OCI-LY1 (cell line): ENCODE data around the gene S100PBP.
"Not testable (repeated sequence)": the region's sequence is repeated elsewhere in the genome, so short reads cannot be mapped to it uniquely, and the experiment has no call there.

Experiments
- H2AFZ ChIP-seq: fragments of 200-600 bp; sonication (generic), shearing (Covaris generic); 2 replicates; pipeline ENCODE4 v1.6.0; 2014; ENCODE audit warnings: antibody characterized with exemption, mild to moderate bottlenecking, low read length
- H3F3A ChIP-seq: fragments of 200-600 bp; sonication (generic), shearing (Covaris generic); 2 replicates; pipeline ENCODE4 v1.6.0; 2014; ENCODE audit warnings: mild to moderate bottlenecking, antibody characterized with exemption, low read length, moderate library complexity; ENCODE audit not compliant: insufficient read depth
- H3K27ac ChIP-seq: fragments of 200-600 bp; sonication (generic); 2 replicates; pipeline ENCODE4 v1.5.1; 2014; ENCODE audit warnings: low read length, mixed run types, mild to moderate bottlenecking, low read depth; ENCODE audit not compliant: poor library complexity, severe bottlenecking
- H3K27me3 ChIP-seq: fragments of 200-600 bp; sonication (generic); 2 replicates; pipeline ENCODE4 v1.6.0; 2014; ENCODE audit warnings: antibody characterized with exemption, mild to moderate bottlenecking, low read length, moderate library complexity; ENCODE audit not compliant: insufficient read depth
- H3K36me3 ChIP-seq: fragments of 200-600 bp; sonication (generic); 2 replicates; pipeline ENCODE4 v1.6.1; 2014; ENCODE audit warnings: mild to moderate bottlenecking, antibody characterized with exemption, low read length, moderate library complexity, mixed read lengths; ENCODE audit not compliant: insufficient read depth
- H3K4me1 ChIP-seq: fragments of 200-600 bp; sonication (generic); 2 replicates; pipeline ENCODE4 v1.5.1; 2014; ENCODE audit warnings: mild to moderate bottlenecking, low read length, moderate library complexity; ENCODE audit not compliant: insufficient read depth, severe bottlenecking
- H3K4me2 ChIP-seq: fragments of 200-600 bp; sonication (generic), shearing (Covaris generic); 2 replicates; pipeline ENCODE4 v1.6.1; 2014; ENCODE audit warnings: low read length
- H3K4me3 ChIP-seq: fragments of 200-600 bp; sonication (generic); 2 replicates; pipeline ENCODE4 v1.5.1; 2014; ENCODE audit warnings: low read length, low read depth, mild to moderate bottlenecking, mixed read lengths; ENCODE audit not compliant: poor library complexity, severe bottlenecking
- H3K79me2 ChIP-seq: fragments of 200-600 bp; shearing (Covaris generic); 2 replicates; pipeline ENCODE4 v1.6.1; 2016; ENCODE audit warnings: mixed run types, low read length, mixed read lengths; ENCODE audit not compliant: insufficient read depth
- H3K9ac ChIP-seq: fragments of 200-600 bp; sonication (generic), shearing (Covaris generic); 2 replicates; pipeline ENCODE4 v1.6.1; 2014; ENCODE audit warnings: mild to moderate bottlenecking, low read length, mixed read lengths
- H3K9me2 ChIP-seq: fragments of 200-600 bp; sonication (generic), shearing (Covaris generic); 2 replicates; pipeline ENCODE4 v1.6.1; 2014; ENCODE audit warnings: low read depth, mild to moderate bottlenecking, low read length, mixed read lengths
- H3K9me3 ChIP-seq: fragments of 200-600 bp; shearing (Covaris generic); 2 replicates; pipeline ENCODE4 v1.6.1; 2014; ENCODE audit warnings: low read length, mixed read lengths
- H4K20me1 ChIP-seq: fragments of 200-600 bp; sonication (generic), shearing (Covaris generic); 2 replicates; pipeline ENCODE4 v1.6.0; 2016; ENCODE audit warnings: mild to moderate bottlenecking, low read length; ENCODE audit not compliant: insufficient read depth
- CTCF ChIP-seq: fragments of 200-600 bp; sonication (generic), shearing (Covaris generic); IDR thresholded peaks from 2 replicates; pipeline ENCODE4 v1.5.1; 2017; ENCODE audit warnings: mild to moderate bottlenecking, antibody characterized with exemption, low read length, moderate library complexity, mixed read lengths
- EZH2 ChIP-seq: fragments of 200-600 bp; sonication (generic), shearing (Covaris generic); IDR thresholded peaks from 2 replicates; pipeline ENCODE4 v1.8.0; 2017; ENCODE audit warnings: borderline replicate concordance, mixed run types, mild to moderate bottlenecking, antibody characterized with exemption, low read length, moderate library complexity, mixed read lengths

The S100PBP gene

DNA sequence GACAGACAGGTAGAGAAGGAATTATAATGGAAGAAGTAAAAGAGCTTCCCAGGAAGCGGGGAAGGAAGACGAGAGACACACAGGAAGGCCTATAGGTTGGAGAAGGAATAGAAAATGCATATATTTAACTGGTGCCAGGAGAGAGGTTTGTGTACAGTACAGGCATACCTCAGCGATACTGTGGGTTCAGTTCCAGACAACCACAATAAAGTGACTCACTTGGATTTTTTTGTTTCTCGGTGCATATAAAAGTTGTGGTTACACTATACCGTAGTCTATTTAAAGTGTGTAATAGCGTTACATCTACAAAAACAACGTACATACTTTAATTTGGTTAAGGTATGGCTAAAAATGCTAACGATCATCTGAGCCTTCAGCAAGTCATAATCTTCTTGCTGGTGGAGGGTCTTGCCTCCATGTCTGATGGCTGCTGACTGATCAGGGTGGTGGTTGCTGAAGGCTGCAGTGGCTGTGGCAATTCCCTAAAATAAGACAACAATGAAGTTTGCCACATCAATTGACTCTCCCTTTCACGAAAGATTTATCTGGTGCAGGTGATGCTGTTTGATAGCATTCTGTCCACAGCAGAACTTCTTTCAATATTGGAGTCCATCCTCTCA lies 16.2 kb upstream of the S100PBP start:
- H3K4me1 ChIP-seq, result no peaks in the 10 kb centered on the region
- no peaks in the 10 kb centered on the region for H3F3A ChIP-seq
- H4K20me1 ChIP-seq, result no peaks in the 10 kb centered on the region
- H3K9me2 ChIP-seq, result no peaks in the 10 kb centered on the region
- H3K4me2 ChIP-seq, result no peak overlapping the region
- H3K4me3 ChIP-seq, result no peak overlapping the region
- no peak overlapping the region for H3K9ac ChIP-seq
- H3K27me3 ChIP-seq, result no peaks in the 10 kb centered on the region
- peaks cover 71% of the 10 kb centered on the region for H3K36me3 ChIP-seq
- TF ChIP-seq CTCF (no peak), EZH2 (no peak)
- no peaks in the 10 kb centered on the region for H3K9me3 ChIP-seq
- H2AFZ ChIP-seq, result no peak overlapping the region
- no peaks in the 10 kb centered on the region for H3K79me2 ChIP-seq
- H3K27ac ChIP-seq, result no peak overlapping the region

DNA sequence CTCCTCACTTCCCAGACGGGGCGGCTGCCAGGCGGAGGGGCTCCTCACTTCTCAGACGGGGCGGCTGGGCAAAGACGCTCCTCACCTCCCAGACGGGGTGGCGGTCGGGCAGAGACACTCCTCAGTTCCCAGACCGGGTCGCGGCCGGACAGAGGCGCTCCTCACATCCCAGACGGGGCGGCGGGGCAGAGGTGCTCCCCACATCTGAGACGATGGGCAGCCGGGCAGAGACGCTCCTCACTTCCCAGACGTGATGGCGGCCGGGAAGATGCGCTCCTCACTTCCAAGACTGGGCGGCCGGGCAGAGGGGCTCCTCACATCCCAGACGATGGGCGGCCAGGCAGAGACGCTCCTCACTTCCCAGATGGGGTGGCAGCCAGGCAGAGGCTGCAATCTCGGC lies 13.0 kb upstream of the S100PBP start:
- not testable (repeated sequence) for H3F3A ChIP-seq, H3K4me3 ChIP-seq, H3K27me3 ChIP-seq, H4K20me1 ChIP-seq, H3K9me2 ChIP-seq, H3K4me1 ChIP-seq, H2AFZ ChIP-seq, H3K27ac ChIP-seq, H3K4me2 ChIP-seq, H3K79me2 ChIP-seq, H3K9ac ChIP-seq, H3K9me3 ChIP-seq
- peaks cover 75% of the 10 kb centered on the region for H3K36me3 ChIP-seq

GRCh38 chr1:32806290-32806689 lies 11.2 kb upstream of the S100PBP start:
- Histone ChIP-seq H3K9me3 (no peaks in the 10 kb centered on the region), H4K20me1 (no peaks in the 10 kb centered on the region), H3K9me2 (no peaks in the 10 kb centered on the region), H3K27ac (no peak overlapping the region), H3K4me3 (no peak overlapping the region), H3F3A (no peaks in the 10 kb centered on the region), H3K9ac (no peak overlapping the region), H3K27me3 (no peaks in the 10 kb centered on the region), H3K4me2 (no peak overlapping the region), H3K36me3 (peaks cover 86% of the 10 kb centered on the region), H2AFZ (no peak overlapping the region), H3K79me2 (peaks cover 4% of the 10 kb centered on the region; the same call in 1 of the 2 replicates), H3K4me1 (no peaks in the 10 kb centered on the region)
- TF ChIP-seq EZH2 (no peak), CTCF (no peak)

DNA sequence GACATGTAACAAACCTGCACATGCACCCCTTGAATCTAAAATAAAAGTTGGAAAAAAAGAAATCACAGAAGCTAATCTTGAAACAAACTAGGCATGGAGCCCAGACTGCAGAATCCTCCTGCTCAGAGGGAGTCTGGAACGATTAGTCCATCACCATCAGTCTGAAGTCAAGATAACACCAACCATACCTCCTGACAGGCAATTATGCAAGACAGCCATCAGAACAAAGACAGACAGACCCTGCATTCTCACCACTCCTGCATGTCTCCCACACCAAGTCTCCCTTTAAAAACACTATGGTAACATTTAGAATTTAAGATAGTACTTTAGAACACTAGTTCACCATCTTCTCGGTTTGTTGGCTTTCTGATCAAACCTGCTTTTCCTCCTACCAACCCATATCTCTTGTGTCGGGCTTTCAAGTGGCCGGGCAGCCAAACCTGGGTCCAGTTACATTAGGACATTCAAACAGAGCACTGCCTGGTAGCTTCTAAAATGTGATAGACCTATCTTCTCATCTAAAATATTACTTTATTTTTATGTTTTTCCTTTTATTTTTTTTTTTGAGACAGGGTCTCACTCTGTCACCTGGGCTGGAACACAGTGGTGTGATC lies 10.4 kb upstream of the S100PBP start:
- Histone ChIP-seq H3K9ac (no peak overlapping the region), H3K9me2 (no peaks in the 10 kb centered on the region), H4K20me1 (no peaks in the 10 kb centered on the region), H3K79me2 (peaks cover 6% of the 10 kb centered on the region), H3K36me3 (peaks cover 86% of the 10 kb centered on the region), H3K4me2 (no peak overlapping the region), H3K4me1 (no peaks in the 10 kb centered on the region), H2AFZ (no peak overlapping the region), H3K9me3 (no peaks in the 10 kb centered on the region), H3F3A (no peaks in the 10 kb centered on the region), H3K4me3 (no peak overlapping the region), H3K27ac (no peak overlapping the region), H3K27me3 (no peaks in the 10 kb centered on the region)
- TF ChIP-seq EZH2 (no peak), CTCF (no peak)
